NCI-H774 (cell line): ENCODE results near the gene MYH11.
"Not testable (repeated sequence)": the region's sequence is repeated elsewhere in the genome, so short reads cannot be mapped to it uniquely, and the experiment has no call there.

Source experiments
- DNase-seq: peaks from one replicate; lab custom pipeline; 2025; lab: John Stamatoyannopoulos, UW

Gene MYH11

DNA sequence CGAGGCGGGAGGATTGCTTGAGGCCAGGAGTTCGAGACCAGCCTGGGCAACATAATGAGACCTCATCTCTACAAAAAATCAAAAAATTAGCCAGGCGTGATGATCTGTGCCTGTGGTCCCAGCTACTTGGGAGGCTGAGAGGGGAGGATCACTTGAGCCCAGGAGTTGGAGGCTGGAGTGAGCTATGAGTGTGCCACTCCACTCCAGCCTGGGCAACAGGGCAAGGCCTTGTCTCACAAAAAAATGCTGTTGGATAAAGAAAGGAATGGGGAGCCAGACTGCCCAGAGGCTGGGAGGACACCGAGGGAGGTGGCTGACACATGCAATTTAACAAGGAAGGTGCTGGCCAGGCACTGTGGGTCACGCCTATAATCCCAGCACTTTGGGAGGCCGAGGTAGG lies 47.5 kb downstream of the MYH11 start:
- not testable (repeated sequence) for DNase-seq

DNA sequence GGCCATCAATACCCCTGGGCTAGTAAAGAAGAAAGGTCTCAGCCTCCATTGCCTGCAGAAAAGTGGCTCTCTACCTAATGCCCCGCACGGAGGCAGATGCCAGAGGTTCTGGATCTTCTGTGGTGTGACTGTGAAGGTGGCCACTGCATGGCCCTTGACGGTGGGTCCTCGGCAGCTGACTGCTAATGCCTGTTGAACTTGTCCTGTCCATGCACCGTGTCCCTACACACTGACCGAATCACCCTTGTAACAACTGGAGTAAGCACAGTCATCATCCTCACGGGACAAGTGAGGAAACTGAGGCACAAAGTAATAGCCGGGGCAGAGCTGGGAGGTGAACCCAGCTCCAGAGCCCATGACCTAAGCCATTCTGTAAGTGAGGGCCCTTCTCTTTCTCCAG lies 48.8 kb downstream of the MYH11 start:
- DNase-seq: no peak

GRCh38 chr16:15807603-15808009 lies 49.2 kb downstream of the MYH11 start:
- DNase-seq: no peak

- no peak for DNase-seq
Observed at GRCh38 chr16:15803618-15804017, 53.2 kb downstream of the MYH11 start.

- DNase-seq: no peak
Observed at GRCh38 chr16:15799851-15800495, 56.9 kb downstream of the MYH11 start.

GRCh38 chr16:15798671-15799070 lies 58.2 kb downstream of the MYH11 start:
- DNase-seq: no peak

DNA sequence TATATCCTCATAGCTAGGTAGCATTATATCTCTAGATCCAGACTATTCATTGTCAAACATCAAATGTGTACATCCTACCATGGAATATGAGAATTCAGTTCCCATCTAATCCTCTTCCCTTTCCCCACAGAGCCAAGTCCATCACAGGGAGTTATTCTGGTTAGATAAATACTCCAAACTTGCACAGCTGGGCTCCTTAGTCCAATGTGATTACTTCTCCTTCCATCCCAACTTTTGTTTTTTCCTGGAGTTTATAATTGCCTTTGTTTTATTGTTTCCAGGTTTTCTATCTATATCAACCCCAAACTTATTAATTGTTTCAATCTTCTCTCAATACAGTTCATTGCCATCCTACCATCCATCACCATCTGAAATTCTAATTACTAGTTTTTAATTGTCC lies 59.9 kb downstream of the MYH11 start:
- no peak for DNase-seq

- DNase-seq: no peak
Observed at GRCh38 chr16:15795615-15796014, 61.2 kb downstream of the MYH11 start.

DNA sequence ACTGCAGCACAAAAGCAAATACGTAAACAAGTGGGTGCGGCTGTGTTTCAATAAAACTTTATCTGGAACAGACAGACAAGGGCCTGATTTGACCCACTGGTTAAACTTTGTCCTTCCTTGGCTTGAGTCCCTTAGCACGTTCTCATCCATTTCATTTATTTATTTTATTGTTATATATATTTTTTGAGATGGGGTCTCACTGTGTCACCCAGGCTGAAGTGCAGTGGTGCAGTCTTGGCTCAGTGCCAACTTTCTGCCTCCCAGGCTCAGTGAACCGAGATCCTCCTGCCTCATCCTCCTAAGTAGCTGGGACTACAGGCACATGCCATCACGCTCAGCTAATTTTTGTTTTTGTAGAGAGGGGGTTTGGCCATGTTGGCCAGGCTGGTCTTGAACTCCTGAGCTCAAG lies 64.3 kb downstream of the MYH11 start:
- DNase-seq: no peak

- no peak for DNase-seq
Observed at GRCh38 chr16:15790458-15790857, 66.4 kb downstream of the MYH11 start.

DNA sequence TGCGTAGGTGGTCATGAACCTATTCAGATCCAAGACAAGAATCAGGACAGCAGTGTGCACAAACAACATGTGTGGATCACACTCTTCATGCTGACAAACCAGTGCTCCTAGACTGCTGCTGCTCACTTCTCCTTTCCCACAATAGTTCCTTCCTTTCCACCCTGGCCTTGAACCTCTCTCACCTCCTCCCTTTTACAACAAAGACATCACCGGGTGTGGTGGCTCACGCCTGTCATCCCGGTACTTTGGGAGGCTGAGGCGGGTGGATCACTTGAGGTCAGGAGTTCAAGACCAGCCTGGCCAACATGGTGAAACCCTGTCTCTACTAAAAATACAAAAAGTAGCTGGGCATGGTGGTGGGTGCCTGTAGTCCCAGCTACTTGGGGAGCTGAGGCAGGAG lies 67.0 kb downstream of the MYH11 start:
- DNase-seq: not testable (repeated sequence)

GRCh38 chr16:15788846-15789239 lies 68.0 kb downstream of the MYH11 start:
- DNase-seq: no peak

DNA sequence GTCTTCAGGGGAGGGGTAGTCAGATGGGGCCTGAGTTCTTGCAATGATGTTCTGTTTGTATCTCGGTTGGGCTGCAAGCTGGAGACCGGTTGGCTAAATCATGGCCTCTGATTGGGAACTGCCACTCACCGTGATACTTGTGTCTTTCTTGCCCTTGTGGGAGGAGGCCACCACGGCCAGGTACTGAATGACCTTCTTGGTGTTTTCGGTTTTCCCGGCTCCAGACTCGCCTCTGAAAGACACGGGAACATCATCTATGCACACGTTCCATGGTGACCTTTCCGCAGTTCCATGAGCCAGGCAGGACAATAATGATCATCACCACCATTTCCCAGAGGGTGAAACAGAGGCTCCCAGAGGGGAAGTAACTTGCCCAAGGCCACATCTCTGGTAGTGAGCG lies 70.3 kb downstream of the MYH11 start:
- no peak for DNase-seq

GRCh38 chr16:15785386-15786059 lies 71.3 kb downstream of the MYH11 start:
- DNase-seq: no peak

DNA sequence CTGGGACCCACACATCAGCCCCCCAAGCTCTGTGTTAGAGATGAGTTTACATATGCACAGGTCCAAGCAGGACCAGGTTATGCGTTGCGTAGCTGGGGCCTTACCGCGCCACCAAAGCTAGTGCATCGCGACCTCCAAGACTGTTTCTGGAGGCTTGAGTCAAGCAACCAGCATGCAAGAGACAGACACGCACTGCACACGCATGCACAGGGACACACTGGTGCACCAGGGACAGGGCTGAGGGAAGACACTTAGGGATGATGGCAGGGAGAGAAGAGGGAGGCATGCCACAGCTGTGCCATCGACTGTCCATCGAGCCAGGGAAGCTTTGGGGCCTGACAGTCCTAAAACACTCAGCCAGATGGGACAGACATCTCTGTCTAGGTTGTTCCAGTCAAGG lies 72.8 kb downstream of the MYH11 start:
- DNase-seq: no peak

- no peak for DNase-seq
Observed at GRCh38 chr16:15782573-15783365, 74.1 kb downstream of the MYH11 start.

DNA sequence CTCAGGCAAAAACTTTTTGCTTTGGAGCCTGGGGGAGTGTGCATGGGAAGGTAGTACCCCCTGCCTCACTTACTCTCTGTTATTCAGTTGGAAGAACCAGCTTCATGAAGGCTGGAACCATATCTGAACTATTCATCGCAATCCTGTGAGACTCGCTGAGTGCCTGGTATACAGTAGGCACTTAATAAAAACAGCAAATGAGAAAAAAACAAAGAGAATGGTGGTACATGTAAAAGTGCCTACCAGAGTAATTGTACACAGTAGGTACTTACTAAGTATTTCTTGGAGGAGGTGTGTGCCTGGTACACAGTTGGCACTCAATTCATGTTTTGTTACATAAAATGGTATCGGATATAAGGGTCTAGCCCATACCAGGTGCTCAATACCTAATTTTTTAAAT lies 75.2 kb downstream of the MYH11 start:
- no peak for DNase-seq

DNA sequence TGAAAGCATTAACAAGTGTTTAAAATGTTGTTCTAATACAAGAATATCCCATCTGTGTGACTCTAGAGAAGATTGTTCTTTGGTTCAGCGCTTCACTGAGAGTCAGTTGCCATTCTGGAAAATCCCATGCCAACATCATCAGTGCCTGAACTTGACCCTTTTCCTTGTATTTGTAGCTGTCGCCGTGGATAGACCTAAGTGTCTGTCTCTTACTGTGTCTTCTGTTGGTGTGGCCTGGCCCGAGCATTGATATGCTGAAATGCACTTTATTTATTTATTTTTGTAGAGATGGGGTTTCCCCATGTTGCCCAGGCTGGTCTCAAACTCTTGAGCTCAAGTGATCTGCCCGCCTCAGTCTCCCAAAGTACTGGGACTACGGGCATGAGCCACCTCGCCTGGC lies 76.0 kb downstream of the MYH11 start:
- no peak for DNase-seq

DNA sequence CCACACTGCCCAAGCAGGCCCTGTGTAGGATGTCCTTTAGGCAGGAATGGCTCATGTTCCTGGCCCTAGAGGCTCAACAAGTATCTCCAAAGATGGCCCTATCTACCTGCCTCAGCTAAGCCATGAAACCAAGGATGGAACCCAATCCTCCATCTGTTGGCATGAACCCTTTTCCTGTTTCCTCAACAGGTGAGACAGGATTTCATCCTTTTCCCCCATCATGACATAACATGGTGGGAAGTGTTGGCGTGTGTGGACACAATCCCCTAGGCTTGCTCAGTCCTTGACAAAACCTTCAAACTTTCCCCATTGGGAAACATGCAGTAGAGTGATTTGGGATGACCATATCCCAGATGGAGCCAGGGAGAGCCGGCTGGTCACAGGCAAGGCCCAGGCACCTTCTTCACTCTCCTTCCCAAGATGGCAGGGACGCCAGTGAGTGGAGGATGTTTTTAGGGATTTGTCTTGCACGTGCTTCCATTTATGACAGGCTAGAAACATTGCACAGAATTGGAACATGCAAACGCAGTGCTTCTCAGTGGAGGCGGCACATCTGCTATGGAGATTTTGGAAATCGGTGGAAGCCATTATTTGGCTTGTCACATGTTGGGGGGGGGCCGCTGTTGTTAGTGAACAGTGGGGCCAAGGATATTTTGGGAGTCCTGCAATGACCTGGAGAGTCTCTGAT lies 77.0 kb downstream of the MYH11 start:
- no peak for DNase-seq

DNA sequence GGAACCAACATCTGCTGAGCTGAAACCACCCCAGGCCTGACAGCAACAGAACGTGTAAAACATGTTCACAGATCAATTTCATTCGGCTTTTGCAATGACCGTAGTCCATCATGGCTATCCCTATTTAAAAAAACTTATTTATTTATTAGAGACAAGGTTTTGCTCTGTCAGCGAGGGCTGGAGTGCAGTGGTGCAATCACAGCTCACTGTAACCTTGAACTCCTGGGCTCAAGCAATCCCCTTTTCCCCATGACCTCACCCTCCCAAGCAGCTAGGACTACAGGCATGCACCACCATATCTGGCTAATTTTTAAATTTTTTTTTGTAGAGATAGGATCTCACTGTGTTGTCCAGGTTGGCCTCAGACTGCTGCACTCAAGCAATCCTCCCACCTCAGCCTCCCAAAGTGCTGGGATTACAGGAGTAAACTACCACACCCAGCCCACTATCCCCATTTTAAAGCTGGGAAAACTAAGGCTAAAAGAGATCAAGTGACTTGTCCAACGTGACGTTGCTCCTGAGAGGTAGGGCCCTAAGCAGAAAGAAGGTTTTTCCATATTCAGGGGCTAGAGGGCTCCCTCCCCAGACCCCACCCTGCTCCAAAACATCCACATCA lies 77.7 kb downstream of the MYH11 start:
- DNase-seq: no peak

DNA sequence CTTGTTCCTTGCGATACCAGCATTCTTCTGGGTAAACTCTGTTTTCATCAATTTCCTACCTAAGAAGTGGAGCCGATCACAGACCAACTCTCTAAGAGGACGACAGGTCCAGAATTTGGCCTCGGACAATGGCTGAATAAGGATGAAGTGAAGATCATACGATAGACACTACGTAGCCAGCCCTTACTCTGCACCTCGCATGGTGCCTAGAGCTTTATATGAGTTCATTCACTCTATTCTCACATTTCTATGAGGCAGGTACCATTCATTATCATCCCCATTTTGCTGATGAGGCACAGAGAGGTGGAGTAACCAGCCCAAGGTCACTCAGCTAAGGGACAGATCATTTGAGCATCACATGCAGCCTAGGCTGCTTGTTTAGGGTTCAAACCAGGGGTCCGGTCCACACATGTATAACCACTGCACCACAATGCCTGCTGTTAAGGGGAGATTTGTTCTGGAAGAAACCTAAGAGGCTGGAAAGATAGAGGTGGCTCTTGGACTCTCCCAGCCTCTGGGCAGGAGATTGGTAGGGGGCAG lies 78.6 kb downstream of the MYH11 start:
- DNase-seq: no peak
